ENCODE results near the gene C11orf68. TPM values are rescaled to one million over a fixed set of nuclear protein-coding genes. Genes with fewer than 3 reads are reported as not detected.

Gene C11orf68
- total RNA-seq, 3 donors from 2014 or later = 13.9 to 15.4 (median 14.0) TPM

DNA sequence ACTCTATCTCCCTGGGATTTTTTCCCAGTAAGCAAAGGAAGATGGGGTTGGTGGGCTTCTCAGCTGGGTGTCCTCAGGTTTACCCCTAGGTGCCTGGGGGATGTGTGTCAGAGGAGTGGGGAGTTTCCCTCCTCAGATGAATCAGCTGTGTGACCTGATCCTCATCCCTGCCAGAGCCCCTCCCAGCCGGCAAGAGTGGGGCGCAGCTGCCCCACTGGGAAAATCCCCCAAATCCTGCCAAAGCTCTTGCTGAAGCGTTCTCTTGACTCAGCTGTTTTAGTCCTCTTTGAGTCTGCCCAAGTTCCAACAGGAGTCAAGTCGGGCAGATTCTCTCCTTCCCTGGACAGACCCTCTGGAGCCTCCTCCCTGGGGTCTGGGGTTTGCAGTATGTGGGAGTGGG, 6.0 kb downstream of the C11orf68 start:
- no peaks in the 10 kb centered on the region for H3K9me3 Mint-ChIP-seq
- no peaks in the 10 kb centered on the region for H3K36me3 Mint-ChIP-seq (ENCODE audit: insufficient read depth)
- ATAC-seq (no peak), DNase-seq (no peak)
- H3K4me1 Mint-ChIP-seq (ENCODE audit: low read depth) = peaks cover 27% of the 10 kb centered on the region
- H3K27me3 Mint-ChIP-seq (ENCODE audit: low read depth) = peaks cover 11% of the 10 kb centered on the region
- no peak overlapping the region for H3K4me3 Mint-ChIP-seq

DNA sequence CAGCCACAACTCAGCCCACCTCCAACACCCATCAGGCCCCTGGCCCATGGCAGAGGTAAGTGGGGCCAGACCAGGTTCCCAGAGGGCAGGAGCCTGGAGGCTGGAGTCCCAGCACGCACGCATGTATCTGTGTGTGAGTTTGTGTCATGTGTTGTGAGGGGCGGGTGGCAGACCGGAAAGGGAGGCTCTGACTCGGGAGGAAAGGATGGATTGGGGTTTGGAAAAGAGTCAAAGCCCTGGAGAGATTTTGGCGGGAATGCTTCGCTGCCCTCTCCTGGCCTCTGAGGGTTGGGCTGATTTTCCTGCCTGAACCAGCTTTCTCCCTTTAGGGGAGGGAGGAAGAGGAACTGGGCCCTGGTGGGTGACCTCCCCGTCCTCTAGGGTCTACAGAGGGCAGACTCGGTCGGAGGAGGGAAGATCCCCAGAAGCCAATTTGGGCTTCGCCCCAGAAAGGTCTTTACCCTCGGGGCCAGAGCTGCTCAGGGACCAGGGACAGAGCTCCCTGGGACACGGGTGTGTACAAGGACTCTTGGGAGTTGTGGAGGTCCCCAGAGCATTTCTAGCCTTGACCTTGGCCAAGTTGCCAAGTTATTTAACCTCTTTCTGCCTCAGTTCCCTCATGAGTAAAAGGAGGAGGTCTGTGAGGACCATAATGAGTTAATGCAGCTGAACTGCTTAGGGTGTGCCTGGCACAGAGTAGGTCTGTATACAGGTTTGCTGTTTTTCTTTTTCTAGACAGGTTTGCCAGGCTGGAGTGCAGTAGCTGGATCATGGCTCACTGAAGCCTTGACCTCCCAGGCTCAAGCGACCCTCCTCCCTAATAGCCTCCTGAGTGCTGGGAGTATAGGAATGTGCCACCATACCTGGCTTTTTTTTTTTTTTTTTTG, 6.9 kb downstream of the C11orf68 start:
- ATAC-seq (no peak), DNase-seq (no peak)
- Mint-ChIP-seq H3K9me3 (no peaks in the 10 kb centered on the region), H3K36me3 (ENCODE audit: insufficient read depth) (no peaks in the 10 kb centered on the region), H3K4me1 (ENCODE audit: low read depth) (peaks cover 22% of the 10 kb centered on the region), H3K27me3 (ENCODE audit: low read depth) (peaks cover 12% of the 10 kb centered on the region), H3K4me3 (no peak overlapping the region)

DNA sequence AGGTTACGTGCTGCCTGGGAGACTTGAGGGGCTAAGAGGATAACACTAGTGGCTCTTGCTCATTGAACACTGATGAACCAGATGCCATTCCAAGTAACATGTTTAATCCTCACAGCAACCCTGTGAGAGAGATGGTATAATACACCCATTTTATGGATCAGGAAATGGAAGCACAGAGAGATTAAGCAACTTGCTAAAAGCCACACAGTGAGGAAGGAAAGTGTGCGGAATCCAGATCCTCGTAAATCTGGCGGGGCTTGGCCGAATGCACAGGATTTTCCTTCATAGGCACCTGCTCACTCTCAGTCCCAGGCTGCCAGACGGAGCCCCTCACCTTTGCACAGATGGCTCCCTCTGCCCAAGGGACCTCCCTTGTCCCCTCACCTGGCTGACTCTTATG, 11.0 kb downstream of the C11orf68 start:
- no peaks in the 10 kb centered on the region for H3K36me3 Mint-ChIP-seq (ENCODE audit: insufficient read depth)
- H3K9me3 Mint-ChIP-seq = no peaks in the 10 kb centered on the region
- H3K27me3 Mint-ChIP-seq (ENCODE audit: low read depth) = peaks cover 17% of the 10 kb centered on the region
- no peak for DNase-seq
- peaks cover 6% of the 10 kb centered on the region for H3K4me1 Mint-ChIP-seq (ENCODE audit: low read depth)
- H3K4me3 Mint-ChIP-seq = no peak overlapping the region
- ATAC-seq = no peak

DNA sequence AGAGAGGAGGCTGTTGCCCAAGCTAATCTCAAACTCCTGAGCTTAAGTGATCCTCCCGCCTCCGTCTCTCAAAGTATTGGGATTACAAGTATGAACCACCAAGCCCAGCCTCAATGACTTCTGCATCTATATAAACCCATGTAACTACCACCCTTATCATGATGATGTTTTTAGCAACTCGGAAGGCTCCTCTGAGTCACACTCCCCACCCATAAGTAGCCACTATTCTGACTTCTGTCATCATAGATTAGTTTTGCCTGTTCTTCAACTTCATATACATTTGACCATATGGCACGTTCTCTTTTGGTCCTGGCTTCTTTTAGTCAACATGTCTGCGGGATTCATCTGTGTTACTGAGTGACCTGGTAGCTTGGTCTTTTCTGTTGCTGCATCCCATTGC, 12.3 kb downstream of the C11orf68 start:
- Mint-ChIP-seq H3K36me3 (ENCODE audit: insufficient read depth) (no peaks in the 10 kb centered on the region), H3K4me3 (no peak overlapping the region), H3K27me3 (ENCODE audit: low read depth) (peaks cover 16% of the 10 kb centered on the region), H3K4me1 (ENCODE audit: low read depth) (peaks cover 12% of the 10 kb centered on the region), H3K9me3 (no peaks in the 10 kb centered on the region)
- DNase-seq (no peak), ATAC-seq (no peak)

DNA sequence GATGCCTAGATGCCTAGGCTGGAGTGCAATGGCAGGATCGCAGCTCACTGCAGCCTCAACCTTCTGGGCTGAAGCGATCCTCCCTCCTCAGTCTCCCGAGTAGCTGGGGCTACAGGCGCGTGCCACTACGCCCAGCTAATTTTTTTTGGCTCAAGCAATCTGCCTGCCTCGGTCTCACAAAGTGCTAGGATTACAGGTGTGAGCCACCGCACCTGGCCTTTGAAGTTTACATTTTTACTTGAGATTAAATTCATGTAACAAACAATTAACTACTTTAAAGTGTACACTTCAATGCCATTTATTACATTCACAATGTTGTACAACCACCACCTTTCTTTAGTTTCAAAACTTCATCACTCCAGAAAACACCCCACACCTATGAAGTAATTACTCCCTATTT, 15.1 kb downstream of the C11orf68 start:
- DNase-seq (no peak), ATAC-seq (no peak)
- Mint-ChIP-seq H3K36me3 (ENCODE audit: insufficient read depth) (peaks cover 3% of the 10 kb centered on the region), H3K27me3 (ENCODE audit: low read depth) (peaks cover 6% of the 10 kb centered on the region), H3K9me3 (no peaks in the 10 kb centered on the region), H3K4me1 (ENCODE audit: low read depth) (peaks cover 11% of the 10 kb centered on the region), H3K4me3 (no peak overlapping the region)

DNA sequence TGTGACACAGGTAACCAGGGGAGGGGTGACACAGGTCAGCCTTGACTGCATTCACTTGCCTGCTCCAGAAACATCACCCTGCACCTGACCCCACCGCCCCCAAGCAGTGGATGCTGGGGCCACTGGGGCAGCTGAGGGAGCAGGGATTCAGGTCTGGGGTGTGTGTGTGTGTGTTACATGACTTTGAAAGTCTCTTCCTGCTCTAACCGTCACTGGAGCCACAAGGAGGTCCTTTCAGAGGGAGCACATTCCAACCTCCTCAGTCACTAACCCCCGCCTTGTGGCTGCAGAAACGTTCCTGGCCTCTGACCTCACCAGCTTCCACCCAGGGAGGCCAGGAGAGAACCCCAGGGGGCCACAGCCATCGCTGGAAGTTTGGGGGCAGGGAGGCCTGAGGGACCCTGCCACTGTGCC, 15.8 kb downstream of the C11orf68 start:
- Mint-ChIP-seq H3K9me3 (no peaks in the 10 kb centered on the region), H3K36me3 (ENCODE audit: insufficient read depth) (peaks cover 4% of the 10 kb centered on the region), H3K4me3 (no peak overlapping the region), H3K4me1 (ENCODE audit: low read depth) (peaks cover 15% of the 10 kb centered on the region), H3K27me3 (ENCODE audit: low read depth) (peaks cover 6% of the 10 kb centered on the region)
- ATAC-seq (no peak), DNase-seq (no peak)

DNA sequence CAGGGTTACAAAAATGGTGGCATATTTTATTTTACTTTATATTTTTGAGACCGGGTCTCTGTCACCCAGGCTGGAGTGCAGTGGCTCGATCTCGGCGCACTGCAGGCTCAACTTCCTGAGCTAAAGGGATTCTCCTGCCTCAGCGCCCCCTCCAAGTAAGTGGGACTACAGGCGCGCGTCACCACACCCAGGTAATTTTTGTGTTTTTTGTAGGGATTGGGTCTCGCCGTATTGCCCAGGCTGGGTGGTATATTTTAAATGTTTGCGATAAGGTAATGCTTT, 18.0 kb downstream of the C11orf68 start:
- Mint-ChIP-seq H3K4me3 (peak overlapping the region; percentile 70), H3K4me1 (ENCODE audit: low read depth) (peaks cover 28% of the 10 kb centered on the region), H3K27me3 (ENCODE audit: low read depth) (peaks cover 2% of the 10 kb centered on the region), H3K9me3 (no peaks in the 10 kb centered on the region), H3K36me3 (ENCODE audit: insufficient read depth) (peaks cover 18% of the 10 kb centered on the region)
- no peak for DNase-seq
- ATAC-seq = no peak

DNA sequence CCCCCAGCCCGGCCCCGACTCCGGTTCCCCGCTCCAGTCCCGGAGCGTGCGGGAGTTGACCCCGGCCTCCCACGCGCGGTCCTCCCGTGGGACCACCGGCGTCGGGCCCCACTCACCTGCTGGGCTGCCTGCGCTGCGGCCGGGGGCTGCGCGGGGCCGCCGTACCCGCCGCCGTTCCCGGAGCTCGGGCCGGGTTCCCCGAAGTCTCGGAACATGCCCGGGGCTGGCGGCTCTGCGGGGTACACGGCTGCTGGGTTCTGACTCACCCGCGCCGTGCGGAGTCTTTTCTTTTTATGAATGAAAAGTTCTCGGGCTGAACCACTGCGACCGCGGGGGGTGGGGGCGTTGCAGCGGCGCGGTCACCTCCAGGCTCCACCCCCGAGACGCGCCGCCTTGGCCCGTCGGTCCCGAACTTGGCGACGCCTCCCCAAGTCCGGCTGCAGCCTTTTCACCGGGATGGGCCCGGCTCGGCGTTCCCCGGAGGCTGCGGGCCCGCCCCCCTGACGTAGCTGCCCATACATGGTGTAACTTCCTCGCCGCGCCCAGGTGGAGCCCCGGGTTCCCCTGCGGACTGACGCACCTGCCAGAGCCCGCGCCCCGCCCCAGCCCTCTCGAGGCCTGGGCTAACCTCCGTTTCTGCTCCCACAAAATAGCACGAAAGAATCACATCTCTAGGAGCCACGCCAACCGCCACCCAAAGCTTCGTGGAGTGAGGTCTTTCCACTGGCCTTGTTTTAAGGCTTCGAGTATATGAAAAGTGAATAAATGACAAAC, 18.6 kb downstream of the C11orf68 start, which contains the start of gene FOSL1:
Gene FOSL1, minus strand, starts transcription at position 264 of the 774 bp plus-strand sequence. Its CDS starts 49 bp downstream, at position 215.
- peak within 1 kb of the TSS; percentile 91 for H3K4me3 Mint-ChIP-seq

DNA sequence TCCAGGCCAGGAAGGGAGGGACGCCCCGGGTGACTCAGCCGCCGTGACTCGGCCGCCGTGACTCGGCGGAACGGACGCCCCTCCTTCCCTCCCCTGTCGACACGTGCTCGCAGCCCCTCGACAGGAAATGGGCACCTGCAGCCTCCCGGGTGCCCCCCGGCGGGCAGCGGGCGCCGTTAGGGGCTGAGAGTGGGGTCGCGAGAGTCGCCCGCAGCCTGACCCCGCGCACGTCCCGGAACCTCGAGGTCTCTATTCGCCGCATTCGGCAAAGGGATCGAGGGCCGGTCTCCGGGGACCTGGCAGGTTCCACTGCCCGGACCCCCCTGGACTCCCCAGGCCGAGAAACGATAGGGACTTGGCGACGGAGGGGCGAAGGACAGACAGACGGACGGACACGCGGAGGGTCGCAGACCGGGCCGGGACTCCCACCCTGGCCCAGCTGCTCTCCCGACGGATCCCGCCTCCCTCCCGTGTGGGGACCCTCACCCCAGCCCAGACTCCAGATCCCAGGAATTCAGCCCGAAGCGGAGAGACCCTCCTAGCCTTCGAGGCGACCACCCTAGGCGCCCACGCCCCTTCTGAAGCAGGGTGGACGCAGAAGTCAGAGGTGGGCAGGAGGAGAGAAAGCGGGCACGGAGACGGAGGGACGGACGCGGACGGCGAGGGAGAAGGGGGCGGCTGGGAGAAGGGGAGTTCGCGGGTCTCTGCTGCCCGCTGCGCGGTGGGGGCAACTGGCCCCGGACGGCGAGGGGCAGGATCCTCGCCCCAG, 19.3 kb downstream of the C11orf68 start:
- peak; percentile 57 to 58 for ATAC-seq
- Mint-ChIP-seq H3K4me3 (peak overlapping the region; percentile 91), H3K36me3 (ENCODE audit: insufficient read depth) (peaks cover 24% of the 10 kb centered on the region), H3K4me1 (ENCODE audit: low read depth) (peaks cover 36% of the 10 kb centered on the region), H3K27me3 (ENCODE audit: low read depth) (peaks cover 2% of the 10 kb centered on the region), H3K9me3 (no peaks in the 10 kb centered on the region)
- DNase-seq = peak; percentile 75

More for the DNA sequence above, 18.6 kb downstream of the C11orf68 start, which contains the start of gene FOSL1:
- Mint-ChIP-seq H3K27me3 (ENCODE audit: low read depth) (peaks cover 2% of the 10 kb centered on the region), H3K4me1 (ENCODE audit: low read depth) (peaks cover 33% of the 10 kb centered on the region), H3K9me3 (no peaks in the 10 kb centered on the region), H3K36me3 (ENCODE audit: insufficient read depth) (peaks cover 21% of the 10 kb centered on the region)
- ATAC-seq (peak; percentile 81 to 84), DNase-seq (peak; percentile 94)

DNA sequence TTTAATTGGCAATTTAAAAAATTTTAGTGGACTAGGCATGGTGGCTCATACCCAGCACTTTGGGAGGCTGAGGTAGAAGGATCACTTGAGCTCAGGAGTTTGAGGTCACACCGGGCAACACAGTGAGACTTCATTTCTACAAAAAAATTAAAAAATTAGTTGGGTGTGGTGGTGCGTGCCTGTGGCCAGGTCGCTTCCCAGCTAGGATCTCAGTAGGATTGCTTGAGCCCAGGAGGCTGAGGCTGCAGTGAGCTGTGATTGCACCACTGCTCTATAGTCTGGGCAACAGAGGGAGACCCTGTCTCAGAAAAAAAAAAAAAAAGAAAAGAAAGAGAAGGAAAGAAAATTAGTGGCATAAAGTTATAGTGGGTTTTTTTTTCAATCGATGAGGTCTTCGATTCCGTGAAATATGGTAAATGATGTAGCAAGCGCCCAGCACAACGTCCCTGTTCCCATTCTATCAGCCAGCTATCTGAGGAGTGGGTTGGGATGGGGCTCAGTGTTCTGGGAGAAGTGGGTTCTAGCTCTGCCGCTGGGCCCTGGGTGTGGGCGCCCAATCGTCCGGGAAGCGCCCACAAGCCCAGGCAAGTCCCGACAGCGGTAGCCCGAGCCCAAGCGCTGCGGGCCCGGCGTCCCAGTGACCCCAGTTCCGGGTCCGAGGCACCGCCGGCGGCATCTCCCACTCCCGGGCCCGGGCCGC, 20.1 kb downstream of the C11orf68 start:
- peaks cover 28% of the 10 kb centered on the region for H3K36me3 Mint-ChIP-seq (ENCODE audit: insufficient read depth)

DNA sequence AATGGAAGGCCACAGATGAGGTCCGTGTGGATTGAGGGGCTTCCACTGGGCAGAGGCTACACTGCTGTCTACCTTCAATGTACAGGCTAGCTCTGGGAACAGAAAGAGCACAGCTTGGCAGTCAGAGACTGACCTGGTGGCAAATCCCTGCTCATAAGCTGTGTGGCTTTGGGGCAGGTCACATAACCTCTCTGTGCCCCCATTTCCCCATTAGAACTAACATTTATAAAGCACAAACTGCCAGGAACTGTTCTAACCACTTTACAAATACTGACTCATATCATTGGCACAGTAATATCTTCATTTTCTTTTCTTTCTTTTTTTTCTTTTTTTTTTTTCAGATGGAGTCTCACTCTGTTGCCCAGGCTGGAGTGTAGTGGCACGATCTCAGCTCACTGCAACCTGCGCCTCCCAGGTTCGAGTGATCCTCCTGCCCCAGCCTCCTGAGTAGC, 21.8 kb downstream of the C11orf68 start:
- ATAC-seq (no peak), DNase-seq (no peak)
- peaks cover 38% of the 10 kb centered on the region for H3K36me3 Mint-ChIP-seq (ENCODE audit: insufficient read depth)
- no peaks in the 10 kb centered on the region for H3K27me3 Mint-ChIP-seq (ENCODE audit: low read depth)
- peaks cover 57% of the 10 kb centered on the region for H3K4me1 Mint-ChIP-seq (ENCODE audit: low read depth)
- no peaks in the 10 kb centered on the region for H3K9me3 Mint-ChIP-seq
- H3K4me3 Mint-ChIP-seq = peak overlapping the region; percentile 63

More for the DNA sequence above, 20.1 kb downstream of the C11orf68 start:
- Mint-ChIP-seq H3K27me3 (ENCODE audit: low read depth) (no peaks in the 10 kb centered on the region), H3K4me1 (ENCODE audit: low read depth) (peaks cover 42% of the 10 kb centered on the region), H3K9me3 (no peaks in the 10 kb centered on the region), H3K4me3 (peak overlapping the region; percentile 91)
- DNase-seq = no peak
- no peak for ATAC-seq

DNA sequence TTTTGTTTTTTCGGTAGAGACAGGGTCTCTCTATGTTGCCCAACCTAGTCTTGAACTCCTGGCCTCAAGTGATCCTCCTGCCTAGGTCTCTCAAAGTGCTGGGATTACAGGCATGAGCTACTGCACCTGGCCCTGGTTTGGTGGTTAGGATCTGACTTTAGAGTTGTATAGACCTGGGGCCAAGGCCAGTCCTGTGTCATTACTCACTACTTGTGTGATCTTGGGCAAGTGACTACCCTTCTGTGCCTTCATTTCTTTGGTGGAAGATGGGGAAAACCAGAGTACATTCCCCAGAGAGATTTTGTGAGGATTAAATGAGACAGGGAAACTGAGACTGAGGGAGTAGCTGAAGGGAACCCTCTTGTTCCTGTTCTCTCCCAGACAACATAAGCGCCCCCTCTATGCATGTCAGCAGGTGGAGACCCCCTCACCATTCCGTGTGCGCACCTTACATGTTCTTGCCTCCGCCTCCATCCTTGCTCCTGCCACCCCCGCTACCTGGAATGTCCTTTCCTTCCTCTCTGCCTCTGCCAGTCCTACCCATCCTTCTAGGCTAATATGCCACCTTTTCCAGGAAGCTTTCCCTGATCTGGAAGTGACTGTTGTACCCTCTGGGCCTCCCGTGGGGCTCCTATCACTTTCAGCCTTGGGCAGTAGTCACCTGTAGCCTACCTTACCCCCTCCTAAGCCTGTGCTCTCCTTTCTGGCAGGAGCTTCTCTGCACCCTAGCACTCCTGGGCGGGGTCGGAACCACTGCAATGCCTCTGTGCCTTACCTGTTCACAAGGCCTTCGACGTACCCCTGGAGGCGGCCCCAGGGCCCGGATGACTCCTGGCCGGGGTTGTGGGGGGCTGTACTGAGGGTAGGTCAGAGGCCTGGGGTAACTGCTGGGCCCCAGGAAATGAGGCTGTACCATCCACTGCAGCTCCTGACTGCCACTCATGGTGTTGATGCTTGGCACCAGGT, 22.5 kb downstream of the C11orf68 start:
- no peaks in the 10 kb centered on the region for H3K27me3 Mint-ChIP-seq (ENCODE audit: low read depth)
- peak overlapping the region; percentile 40 for H3K4me3 Mint-ChIP-seq
- DNase-seq (no peak), ATAC-seq (no peak)
- H3K36me3 Mint-ChIP-seq (ENCODE audit: insufficient read depth) = peaks cover 38% of the 10 kb centered on the region
- no peaks in the 10 kb centered on the region for H3K9me3 Mint-ChIP-seq
- H3K4me1 Mint-ChIP-seq (ENCODE audit: low read depth) = peaks cover 56% of the 10 kb centered on the region
